Measurements from ENCODE around the gene VPS13D. TPM values are rescaled to one million over a fixed set of nuclear protein-coding genes. Genes with fewer than 3 reads are reported as not detected.

Gene VPS13D
- total RNA-seq, 1 experiment from 2014 or later, result 29.0 TPM

DNA sequence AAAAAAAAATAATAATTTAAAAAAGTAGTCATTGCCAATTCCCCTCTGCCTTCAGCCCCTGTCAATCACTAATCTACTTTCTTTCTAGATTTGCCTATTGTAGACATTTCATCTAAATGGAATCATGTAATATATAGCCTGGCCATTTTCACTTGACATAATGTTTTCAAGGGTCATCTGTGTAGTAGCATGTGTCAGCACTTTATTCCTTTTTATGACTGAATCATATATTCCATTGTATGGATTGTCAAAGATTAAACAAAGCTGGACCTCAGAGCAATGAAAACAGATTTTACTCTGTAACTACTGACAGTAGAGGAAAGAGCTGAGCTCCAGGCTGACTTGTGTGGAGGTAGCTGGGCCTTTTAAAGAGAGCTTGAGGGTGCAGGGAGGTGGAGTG is 15.9 kb downstream of the VPS13D start:
- Mint-ChIP-seq H3K4me1 (peaks cover 37% of the 10 kb centered on the region), H3K9me3 (no peaks in the 10 kb centered on the region), H3K27me3 (ENCODE audit: low read depth) (no peaks in the 10 kb centered on the region), H3K4me3 (no peak overlapping the region), H3K36me3 (peaks cover 32% of the 10 kb centered on the region), H3K27ac (peak overlapping the region; percentile 6; the same call in 1 of the 2 replicates)
- ChIA-PET POLR2A (no interaction called here), CTCF (interaction anchor here (1.1 kb wide), 1 partner anchor 17 kb away, joined by 3 read pairs; no protein-coding TSS in a partner anchor)
- DNase-seq (ENCODE audit: low spot score) (no peak), ATAC-seq (no peak)
- TF ChIP-seq, protein P1, sequence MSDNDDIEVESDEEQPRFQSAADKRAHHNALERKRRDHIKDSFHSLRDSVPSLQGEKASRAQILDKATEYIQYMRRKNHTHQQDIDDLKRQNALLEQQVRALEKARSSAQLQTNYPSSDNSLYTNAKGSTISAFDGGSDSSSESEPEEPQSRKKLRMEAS (CRISPR knock-in tag; IDR thresholded peaks at IDR 0.05), result no peak

DNA sequence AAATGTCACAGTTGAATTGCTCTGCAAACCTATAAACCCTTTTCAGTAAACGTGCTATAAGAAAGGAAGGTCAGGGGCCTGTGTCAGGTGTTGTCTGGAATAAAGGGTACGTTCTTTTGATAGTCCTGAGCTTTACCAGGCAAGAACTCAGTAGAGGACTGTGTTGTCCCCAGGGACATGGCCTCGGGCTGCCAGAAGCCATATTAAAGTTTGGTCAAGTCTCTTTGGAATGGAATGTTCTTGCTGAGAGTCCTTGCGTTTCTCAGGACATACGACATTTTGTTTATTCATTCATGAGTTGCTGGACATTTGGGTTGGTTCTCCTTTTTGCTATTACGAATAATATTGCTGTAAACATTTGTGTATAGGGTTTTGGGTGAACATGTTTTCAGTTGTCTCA is 16.8 kb downstream of the VPS13D start:
- no peaks in the 10 kb centered on the region for H3K9me3 Mint-ChIP-seq
- TF ChIP-seq, protein P2, sequence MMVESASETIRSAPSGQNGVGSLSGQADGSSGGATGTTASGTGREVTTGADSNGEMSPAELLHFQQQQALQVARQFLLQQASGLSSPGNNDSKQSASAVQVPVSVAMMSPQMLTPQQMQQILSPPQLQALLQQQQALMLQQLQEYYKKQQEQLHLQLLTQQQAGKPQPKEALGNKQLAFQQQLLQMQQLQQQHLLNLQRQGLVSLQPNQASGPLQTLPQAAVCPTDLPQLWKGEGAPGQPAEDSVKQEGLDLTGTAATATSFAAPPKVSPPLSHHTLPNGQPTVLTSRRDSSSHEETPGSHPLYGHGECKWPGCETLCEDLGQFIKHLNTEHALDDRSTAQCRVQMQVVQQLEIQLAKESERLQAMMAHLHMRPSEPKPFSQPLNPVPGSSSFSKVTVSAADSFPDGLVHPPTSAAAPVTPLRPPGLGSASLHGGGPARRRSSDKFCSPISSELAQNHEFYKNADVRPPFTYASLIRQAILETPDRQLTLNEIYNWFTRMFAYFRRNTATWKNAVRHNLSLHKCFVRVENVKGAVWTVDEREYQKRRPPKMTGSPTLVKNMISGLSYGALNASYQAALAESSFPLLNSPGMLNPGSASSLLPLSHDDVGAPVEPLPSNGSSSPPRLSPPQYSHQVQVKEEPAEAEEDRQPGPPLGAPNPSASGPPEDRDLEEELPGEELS (CRISPR knock-in tag; IDR thresholded peaks at IDR 0.05), result no peak
- TF ChIP-seq ZNF138 (CRISPR knock-in tag; conservative IDR thresholded peaks at IDR 0.05), result no peak
- no peak for TF ChIP-seq JAZF1 (CRISPR knock-in tag; IDR thresholded peaks at IDR 0.05)
- TF ChIP-seq, protein P3, sequence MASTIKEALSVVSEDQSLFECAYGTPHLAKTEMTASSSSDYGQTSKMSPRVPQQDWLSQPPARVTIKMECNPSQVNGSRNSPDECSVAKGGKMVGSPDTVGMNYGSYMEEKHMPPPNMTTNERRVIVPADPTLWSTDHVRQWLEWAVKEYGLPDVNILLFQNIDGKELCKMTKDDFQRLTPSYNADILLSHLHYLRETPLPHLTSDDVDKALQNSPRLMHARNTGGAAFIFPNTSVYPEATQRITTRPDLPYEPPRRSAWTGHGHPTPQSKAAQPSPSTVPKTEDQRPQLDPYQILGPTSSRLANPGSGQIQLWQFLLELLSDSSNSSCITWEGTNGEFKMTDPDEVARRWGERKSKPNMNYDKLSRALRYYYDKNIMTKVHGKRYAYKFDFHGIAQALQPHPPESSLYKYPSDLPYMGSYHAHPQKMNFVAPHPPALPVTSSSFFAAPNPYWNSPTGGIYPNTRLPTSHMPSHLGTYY (CRISPR knock-in tag; IDR thresholded peaks at IDR 0.05), result no peak
- TF ChIP-seq ZNF671 (CRISPR knock-in tag; IDR thresholded peaks at IDR 0.05), result no peak
- TF ChIP-seq, protein P4, sequence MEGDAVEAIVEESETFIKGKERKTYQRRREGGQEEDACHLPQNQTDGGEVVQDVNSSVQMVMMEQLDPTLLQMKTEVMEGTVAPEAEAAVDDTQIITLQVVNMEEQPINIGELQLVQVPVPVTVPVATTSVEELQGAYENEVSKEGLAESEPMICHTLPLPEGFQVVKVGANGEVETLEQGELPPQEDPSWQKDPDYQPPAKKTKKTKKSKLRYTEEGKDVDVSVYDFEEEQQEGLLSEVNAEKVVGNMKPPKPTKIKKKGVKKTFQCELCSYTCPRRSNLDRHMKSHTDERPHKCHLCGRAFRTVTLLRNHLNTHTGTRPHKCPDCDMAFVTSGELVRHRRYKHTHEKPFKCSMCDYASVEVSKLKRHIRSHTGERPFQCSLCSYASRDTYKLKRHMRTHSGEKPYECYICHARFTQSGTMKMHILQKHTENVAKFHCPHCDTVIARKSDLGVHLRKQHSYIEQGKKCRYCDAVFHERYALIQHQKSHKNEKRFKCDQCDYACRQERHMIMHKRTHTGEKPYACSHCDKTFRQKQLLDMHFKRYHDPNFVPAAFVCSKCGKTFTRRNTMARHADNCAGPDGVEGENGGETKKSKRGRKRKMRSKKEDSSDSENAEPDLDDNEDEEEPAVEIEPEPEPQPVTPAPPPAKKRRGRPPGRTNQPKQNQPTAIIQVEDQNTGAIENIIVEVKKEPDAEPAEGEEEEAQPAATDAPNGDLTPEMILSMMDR (IDR thresholded peaks at IDR 0.05), result no peak
- TF ChIP-seq, protein P5, sequence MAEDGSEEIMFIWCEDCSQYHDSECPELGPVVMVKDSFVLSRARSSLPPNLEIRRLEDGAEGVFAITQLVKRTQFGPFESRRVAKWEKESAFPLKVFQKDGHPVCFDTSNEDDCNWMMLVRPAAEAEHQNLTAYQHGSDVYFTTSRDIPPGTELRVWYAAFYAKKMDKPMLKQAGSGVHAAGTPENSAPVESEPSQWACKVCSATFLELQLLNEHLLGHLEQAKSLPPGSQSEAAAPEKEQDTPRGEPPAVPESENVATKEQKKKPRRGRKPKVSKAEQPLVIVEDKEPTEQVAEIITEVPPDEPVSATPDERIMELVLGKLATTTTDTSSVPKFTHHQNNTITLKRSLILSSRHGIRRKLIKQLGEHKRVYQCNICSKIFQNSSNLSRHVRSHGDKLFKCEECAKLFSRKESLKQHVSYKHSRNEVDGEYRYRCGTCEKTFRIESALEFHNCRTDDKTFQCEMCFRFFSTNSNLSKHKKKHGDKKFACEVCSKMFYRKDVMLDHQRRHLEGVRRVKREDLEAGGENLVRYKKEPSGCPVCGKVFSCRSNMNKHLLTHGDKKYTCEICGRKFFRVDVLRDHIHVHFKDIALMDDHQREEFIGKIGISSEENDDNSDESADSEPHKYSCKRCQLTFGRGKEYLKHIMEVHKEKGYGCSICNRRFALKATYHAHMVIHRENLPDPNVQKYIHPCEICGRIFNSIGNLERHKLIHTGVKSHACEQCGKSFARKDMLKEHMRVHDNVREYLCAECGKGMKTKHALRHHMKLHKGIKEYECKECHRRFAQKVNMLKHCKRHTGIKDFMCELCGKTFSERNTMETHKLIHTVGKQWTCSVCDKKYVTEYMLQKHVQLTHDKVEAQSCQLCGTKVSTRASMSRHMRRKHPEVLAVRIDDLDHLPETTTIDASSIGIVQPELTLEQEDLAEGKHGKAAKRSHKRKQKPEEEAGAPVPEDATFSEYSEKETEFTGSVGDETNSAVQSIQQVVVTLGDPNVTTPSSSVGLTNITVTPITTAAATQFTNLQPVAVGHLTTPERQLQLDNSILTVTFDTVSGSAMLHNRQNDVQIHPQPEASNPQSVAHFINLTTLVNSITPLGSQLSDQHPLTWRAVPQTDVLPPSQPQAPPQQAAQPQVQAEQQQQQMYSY (CRISPR knock-in tag; IDR thresholded peaks at IDR 0.05), result no peak
- TF ChIP-seq GRHL2 (CRISPR knock-in tag; IDR thresholded peaks at IDR 0.05; ENCODE audit: insufficient replicate concordance, severe bottlenecking), result no peak
- TF ChIP-seq, protein P6, sequence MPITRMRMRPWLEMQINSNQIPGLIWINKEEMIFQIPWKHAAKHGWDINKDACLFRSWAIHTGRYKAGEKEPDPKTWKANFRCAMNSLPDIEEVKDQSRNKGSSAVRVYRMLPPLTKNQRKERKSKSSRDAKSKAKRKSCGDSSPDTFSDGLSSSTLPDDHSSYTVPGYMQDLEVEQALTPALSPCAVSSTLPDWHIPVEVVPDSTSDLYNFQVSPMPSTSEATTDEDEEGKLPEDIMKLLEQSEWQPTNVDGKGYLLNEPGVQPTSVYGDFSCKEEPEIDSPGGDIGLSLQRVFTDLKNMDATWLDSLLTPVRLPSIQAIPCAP (CRISPR knock-in tag; IDR thresholded peaks at IDR 0.05), result no peak
- TF ChIP-seq, protein P7, sequence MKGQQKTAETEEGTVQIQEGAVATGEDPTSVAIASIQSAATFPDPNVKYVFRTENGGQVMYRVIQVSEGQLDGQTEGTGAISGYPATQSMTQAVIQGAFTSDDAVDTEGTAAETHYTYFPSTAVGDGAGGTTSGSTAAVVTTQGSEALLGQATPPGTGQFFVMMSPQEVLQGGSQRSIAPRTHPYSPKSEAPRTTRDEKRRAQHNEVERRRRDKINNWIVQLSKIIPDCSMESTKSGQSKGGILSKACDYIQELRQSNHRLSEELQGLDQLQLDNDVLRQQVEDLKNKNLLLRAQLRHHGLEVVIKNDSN (CRISPR knock-in tag; IDR thresholded peaks at IDR 0.05), result no peak
- no peak for TF ChIP-seq GTF2I (CRISPR knock-in tag; conservative IDR thresholded peaks at IDR 0.05)
- TF ChIP-seq ZNF396 (CRISPR knock-in tag; IDR thresholded peaks at IDR 0.05; ENCODE audit: borderline replicate concordance), result no peak
- TF ChIP-seq, protein P8, sequence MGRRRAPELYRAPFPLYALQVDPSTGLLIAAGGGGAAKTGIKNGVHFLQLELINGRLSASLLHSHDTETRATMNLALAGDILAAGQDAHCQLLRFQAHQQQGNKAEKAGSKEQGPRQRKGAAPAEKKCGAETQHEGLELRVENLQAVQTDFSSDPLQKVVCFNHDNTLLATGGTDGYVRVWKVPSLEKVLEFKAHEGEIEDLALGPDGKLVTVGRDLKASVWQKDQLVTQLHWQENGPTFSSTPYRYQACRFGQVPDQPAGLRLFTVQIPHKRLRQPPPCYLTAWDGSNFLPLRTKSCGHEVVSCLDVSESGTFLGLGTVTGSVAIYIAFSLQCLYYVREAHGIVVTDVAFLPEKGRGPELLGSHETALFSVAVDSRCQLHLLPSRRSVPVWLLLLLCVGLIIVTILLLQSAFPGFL (CRISPR knock-in tag; IDR thresholded peaks at IDR 0.05; ENCODE audit: borderline replicate concordance), result no peak
- H3K4me1 Mint-ChIP-seq, result peaks cover 29% of the 10 kb centered on the region
- 0 out of 2 replicates have a peak overlapping the region, but pooled peaks have one; percentile 21 for H3K27ac Mint-ChIP-seq
- no peak overlapping the region for H3K4me3 Mint-ChIP-seq
- no peak for ATAC-seq
- peaks cover 37% of the 10 kb centered on the region for H3K36me3 Mint-ChIP-seq
- CTCF ChIA-PET, result no interaction called here
- POLR2A ChIA-PET, result no interaction called here
- no peaks in the 10 kb centered on the region for H3K27me3 Mint-ChIP-seq (ENCODE audit: low read depth)
- DNase-seq (ENCODE audit: low spot score), result no peak

Data from WTC11 (cell line).